Hepatic stellate cell (primary cell): ENCODE results near the gene STK11IP.

ENCODE experiments used
- DNase-seq: peaks from one replicate; pipeline ENCODE4 v3.0.0; 2011; ENCODE audit warnings: low spot score

Gene STK11IP

GRCh38 chr2:219581346-219581745, 16.3 kb upstream of the STK11IP start:
- DNase-seq: no peak

DNA sequence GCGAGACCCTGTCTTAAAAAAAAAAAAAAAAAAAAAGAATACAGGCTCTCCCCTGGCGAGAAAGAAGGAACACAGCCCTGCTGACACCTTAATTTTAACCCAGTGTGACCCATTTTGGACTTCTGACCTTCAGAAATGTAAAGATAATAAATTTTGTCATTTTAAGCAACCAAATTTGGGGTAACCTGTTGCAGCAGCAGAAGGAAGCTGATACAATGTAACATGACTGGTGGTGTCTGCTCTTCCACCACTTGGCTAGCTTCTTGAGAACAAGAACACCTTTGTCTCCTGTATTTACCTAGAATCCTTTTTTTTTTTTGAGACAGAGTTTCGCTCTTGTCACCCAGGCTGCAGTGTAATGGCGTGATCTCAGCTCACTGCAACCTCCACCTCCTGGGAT, 6.6 kb upstream of the STK11IP start:
- DNase-seq: no peak

- DNase-seq: no peak
Observed at GRCh38 chr2:219592736-219593135, 4.9 kb upstream of the STK11IP start.

GRCh38 chr2:219593154-219593553, 4.5 kb upstream of the STK11IP start:
- DNase-seq: no peak

DNA sequence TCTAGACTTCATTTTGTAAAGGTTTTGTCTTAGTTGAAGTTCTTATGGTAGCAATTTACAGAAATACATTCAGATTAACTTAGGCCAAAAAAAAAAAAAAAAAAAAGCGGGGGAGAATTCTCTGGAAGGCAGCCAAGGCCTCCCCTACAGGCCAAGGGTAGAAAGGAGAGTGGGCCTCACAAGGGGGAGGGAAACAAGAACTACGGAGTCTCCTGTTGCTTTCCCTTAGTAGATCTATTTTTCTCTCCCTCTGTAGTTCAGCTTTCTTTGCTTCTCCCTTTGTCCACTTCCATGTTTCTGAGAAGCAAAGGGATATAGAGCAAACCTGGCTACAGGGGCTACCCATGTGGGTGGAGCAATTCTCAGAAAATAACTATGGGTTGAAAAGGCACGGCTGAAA, 2.4 kb upstream of the STK11IP start:
- no peak for DNase-seq

DNA sequence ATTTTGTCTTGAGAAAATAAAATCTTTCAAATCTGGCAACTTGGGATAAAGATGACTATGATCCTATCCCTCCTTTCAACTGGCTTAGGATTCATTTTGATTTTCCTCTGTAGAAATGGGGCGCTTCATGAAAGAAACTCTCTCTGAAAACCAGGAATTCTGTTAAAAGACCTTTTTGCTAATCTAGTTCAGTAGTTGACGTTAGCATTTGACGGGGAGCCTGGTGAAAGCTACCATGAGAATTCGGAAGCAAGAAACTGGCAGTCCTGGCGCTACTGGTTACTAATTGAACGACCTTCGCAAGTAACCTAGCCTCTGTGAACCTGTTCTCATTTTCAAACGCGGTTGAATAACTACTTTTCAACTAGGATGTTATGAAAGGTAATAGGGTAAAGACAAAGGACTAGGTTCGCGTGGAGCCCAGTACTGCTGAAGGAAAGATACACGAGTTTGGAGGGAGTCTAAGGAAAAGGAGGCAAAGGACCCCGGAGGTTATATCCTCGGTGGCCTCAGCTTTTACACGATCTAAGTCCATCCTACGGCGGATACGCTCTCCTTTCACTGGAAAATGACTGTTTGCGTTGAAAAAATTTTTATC, 604 bp upstream of the STK11IP start:
- DNase-seq: peak; percentile 29

GRCh38 chr2:219598308-219599078, 836 bp downstream of the STK11IP start:
- no peak for DNase-seq

GRCh38 chr2:219603771-219604170, 6.1 kb downstream of the STK11IP start:
- no peak for DNase-seq

DNA sequence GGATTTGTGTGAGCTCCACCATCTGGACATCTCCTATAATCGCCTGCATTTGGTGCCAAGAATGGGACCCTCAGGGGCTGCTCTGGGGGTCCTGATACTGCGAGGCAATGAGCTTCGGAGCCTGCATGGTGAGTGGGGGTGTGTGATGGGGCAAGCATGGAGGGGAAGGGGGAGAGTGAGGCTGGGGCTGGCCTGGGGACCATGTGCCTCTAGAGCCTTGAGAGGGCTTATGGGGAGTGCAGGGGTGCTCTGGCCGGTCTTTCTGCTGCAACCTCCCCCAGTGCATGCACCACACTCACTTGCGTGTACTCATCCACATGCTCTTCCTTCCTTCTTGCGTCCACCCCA, 7.9 kb downstream of the STK11IP start:
- DNase-seq: no peak

- no peak for DNase-seq
Observed at GRCh38 chr2:219607931-219608330, 10.3 kb downstream of the STK11IP start.

GRCh38 chr2:219608399-219608964, 10.8 kb downstream of the STK11IP start:
- DNase-seq: no peak

DNA sequence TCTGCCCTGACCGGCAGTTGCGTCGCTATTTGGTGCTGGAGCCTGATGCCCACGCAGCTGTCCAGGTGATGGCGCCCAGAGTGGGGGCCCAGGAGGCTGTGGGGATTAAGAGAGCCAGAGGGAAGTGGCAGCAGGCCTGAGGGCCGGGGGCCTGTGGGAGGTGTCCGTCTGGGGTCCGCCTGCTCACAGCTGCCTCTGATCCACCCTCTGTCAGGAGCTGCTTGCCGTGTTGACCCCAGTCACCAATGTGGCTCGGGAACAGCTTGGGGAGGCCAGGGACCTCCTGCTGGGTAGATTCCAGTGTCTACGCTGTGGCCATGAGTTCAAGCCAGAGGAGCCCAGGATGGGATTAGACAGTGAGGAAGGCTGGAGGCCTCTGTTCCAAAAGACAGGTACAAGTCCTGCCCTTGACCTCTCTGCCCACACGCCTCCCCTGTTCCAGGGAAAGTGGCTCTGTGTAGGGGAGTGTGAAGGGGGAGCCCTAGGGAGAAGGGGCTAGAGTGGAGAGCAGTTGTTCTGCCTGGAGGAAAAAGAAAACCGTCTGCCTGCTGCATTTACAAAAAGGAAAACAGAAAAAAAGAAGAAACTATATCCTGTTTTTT, 11.6 kb downstream of the STK11IP start:
- DNase-seq: no peak

DNA sequence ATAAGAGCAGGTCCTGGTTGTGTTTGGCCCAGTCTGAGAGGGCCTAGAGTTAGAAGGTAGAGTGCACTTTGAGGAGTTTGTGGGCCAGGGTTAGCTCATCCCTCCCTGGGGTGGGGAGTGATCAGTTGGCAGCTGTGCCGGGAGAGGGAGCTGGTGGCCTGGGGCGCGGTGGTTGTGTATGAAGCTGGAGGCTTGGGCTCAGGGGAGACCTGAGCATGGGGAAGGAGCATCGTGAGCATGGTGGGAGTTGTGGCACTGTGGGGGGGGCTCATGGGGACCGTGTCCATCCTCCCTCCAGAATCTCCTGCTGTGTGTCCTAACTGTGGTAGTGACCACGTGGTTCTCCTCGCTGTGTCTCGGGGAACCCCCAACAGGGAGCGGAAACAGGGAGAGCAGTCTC, 13.6 kb downstream of the STK11IP start:
- DNase-seq: no peak

- no peak for DNase-seq
Observed at GRCh38 chr2:219611866-219612576, 14.4 kb downstream of the STK11IP start.

DNA sequence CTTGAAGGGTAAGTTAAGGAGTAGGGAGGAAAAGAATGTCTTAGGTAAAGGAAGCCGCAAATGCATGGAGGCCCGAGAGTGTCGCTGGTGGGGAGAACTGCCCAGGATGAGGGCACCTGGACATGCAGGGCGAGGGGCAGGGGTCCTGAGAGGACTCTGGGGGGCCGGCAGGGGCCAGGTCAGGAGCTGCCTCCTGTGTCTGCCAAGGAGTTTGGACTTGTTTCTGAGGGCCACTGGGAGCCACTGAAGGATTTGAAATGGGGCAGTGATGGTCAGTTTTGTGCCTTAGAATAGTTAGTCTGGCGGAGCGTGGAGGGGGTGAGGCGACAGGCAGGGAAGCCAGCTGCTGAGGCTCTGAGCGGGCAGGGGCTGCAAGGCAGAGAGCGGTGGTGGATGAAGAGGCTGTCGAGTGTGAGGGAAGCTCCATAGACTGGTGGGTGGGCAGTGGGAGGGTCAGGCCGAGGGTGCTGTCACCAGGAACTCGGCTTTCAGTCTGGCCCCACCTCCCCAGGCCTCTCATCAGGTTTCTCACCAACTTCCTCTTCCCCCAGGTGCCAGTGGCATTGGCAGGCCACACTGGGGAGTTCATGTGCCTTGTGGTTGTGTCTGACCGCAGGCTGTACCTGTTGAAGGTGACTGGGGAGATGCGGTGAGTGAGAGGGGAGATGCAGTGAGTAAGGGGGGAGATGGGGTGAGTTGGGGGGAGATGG, 15.1 kb downstream of the STK11IP start:
- no peak for DNase-seq

GRCh38 chr2:219613461-219614070, 15.9 kb downstream of the STK11IP start:
- no peak for DNase-seq

DNA sequence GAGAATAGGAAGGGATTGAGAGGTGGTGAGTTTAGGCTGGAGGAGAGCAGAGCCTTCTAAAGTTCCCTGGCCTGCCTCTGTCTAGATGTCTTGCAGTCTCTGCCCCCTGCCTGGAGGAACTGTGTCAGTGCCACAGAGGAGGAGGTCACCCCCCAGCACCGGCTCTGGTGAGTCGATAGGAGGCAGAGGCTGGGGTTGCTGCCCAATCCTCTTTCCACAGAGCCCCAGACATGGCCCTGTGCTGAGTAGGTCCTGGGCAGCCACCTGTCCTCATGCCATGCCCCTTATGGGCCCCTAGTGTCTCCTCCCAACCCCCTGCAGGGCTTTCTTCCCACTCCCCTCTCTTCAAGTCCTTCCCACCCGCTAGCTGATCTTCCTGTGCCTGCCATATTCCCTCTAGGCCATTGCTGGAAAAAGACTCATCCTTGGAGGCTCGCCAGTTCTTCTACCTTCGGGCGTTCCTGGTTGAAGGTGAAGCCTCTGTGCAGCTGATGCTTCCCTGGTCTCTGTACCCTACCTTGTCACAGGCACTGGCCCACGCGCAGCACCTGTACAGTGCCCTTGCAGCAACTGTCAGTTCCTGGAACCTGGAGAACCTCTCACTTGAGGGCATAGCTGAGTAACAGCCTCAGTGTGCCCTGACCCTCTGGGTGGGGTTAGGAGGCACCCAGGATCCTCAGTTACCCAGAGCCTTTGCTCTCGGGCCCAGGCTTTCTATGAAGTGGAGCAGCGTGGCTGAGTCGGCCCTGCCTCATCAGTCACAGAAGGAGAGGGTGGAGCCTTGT, 16.6 kb downstream of the STK11IP start:
- no peak for DNase-seq

DNA sequence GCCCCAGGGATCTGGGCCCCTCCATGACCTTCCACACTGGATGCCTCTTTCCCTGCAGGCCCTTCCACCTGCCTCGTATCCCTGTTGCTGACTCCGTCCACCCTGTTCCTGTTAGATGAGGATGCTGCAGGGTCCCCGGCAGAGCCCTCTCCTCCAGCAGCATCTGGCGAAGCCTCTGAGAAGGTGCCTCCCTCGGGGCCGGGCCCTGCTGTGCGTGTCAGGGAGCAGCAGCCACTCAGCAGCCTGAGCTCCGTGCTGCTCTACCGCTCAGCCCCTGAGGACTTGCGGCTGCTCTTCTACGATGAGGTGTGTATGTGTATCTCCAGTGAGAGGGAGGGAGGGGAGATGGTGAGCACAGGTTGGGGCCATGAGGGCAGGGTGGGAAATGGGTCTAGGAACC, 17.4 kb downstream of the STK11IP start:
- DNase-seq: no peak

DNA sequence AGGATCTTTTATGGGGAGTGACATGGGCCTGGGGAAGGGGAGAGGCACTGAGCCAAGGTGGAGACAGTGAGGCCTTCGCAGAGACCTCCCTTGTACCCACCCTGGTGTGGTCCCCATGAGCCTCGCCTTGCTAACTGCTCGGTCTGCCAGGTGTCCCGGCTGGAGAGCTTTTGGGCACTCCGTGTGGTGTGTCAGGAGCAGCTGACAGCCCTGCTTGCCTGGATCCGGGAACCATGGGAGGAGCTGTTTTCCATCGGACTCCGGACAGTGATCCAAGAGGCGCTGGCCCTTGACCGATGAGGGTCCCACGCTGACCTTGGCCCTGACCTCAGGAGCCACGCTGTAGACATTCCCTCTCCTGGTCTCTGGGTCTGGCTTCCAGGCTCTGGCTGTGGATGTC, 18.2 kb downstream of the STK11IP start:
- no peak for DNase-seq

DNA sequence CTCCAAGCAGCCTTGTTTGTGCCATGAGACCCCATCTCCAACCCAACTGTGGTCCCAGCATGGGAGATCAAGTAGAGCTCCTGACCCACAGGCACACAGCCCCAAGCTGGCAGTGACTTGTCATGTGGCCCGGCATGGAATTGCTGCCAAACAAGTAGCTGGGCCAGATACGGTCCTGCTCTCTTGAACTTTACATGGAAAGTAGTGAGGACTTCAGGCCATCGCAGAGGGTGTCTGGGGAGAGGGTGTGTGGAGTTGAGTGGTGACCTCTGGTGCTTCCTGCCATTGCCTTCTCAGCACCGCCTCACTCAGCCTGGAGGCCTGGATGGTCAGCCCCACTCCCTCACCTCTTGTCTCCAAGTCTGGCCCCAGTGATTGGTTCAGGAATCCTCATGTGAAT, 18.9 kb downstream of the STK11IP start:
- no peak for DNase-seq

DNA sequence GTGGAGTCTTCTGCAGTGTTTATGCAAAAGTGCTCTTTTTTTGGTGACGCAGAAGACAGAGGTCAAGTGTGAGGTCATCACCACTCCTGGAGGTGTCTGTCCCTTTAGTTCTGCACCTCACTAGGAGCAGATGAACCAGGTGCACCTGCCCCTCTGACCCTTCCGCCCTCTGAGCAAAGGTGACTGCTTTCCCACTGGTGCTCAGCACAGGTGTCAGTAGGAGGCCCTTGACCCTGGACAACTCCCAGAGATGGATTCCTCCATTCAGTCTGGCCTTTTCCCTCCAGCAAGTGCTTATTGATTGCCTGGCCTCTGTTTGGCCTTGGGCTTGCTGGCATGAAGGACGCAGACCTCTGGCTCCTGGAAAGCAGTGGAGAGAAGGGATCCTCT, 21.1 kb downstream of the STK11IP start:
- DNase-seq: no peak
